Activated T-helper 17 cell treated with anti-CD3 and anti-CD28 coated beads, Interleukin-2, amount 50 U/mL, for 72 hours (primary cell): Measurements from ENCODE around the gene PTPRN2. TPM values are rescaled to one million over a fixed set of nuclear protein-coding genes. Genes with fewer than 3 reads are reported as not detected.

ENCODE experiments used
- ATAC-seq: fragments of 150-1000 bp; cut with Tn5 transposase; replicated peaks from 2 replicates; pipeline ENCODE4 v1.10.0; 2021; ENCODE audit warnings: mild to moderate bottlenecking, moderate library complexity
- H3K27ac Mint-ChIP-seq: one replicate; pipeline ENCODE4 v1.8.0; 2022; ENCODE audit warnings: mixed read lengths
- H3K27me3 Mint-ChIP-seq: one replicate; pipeline ENCODE4 v1.8.0; 2022; ENCODE audit warnings: mixed read lengths
- H3K36me3 Mint-ChIP-seq: one replicate; pipeline ENCODE4 v1.8.0; 2022; ENCODE audit warnings: low read depth, mild to moderate bottlenecking, mixed read lengths
- H3K4me1 Mint-ChIP-seq: one replicate; pipeline ENCODE4 v1.8.0; 2022; ENCODE audit warnings: mixed read lengths
- H3K4me3 Mint-ChIP-seq: one replicate; pipeline ENCODE4 v1.8.0; 2022; ENCODE audit warnings: mild to moderate bottlenecking, mixed read lengths
- H3K9me3 Mint-ChIP-seq: one replicate; pipeline ENCODE4 v1.8.0; 2022; ENCODE audit warnings: mixed read lengths
- total RNA-seq, 2 donors: library from RNA; stranded (reverse); gene quantifications; one replicate each; pipeline ENCODE4 v1.2.3, GENCODE V29; 2022

PTPRN2 gene
- total RNA-seq, 2 donors from 2014 or later = 0.48 to 1.4 TPM

GRCh38 chr7:158066085-158066484 lies 521.5 kb downstream of the PTPRN2 start:
- Mint-ChIP-seq H3K4me3 (no peak overlapping the region), H3K4me1 (no peaks in the 10 kb centered on the region), H3K36me3 (no peaks in the 10 kb centered on the region), H3K27me3 (peaks cover 5% of the 10 kb centered on the region), H3K27ac (no peak overlapping the region), H3K9me3 (no peaks in the 10 kb centered on the region)
- ATAC-seq = no peak

- Mint-ChIP-seq H3K4me1 (no peaks in the 10 kb centered on the region), H3K27ac (no peak overlapping the region), H3K4me3 (no peak overlapping the region), H3K27me3 (peaks cover 5% of the 10 kb centered on the region), H3K9me3 (no peaks in the 10 kb centered on the region), H3K36me3 (no peaks in the 10 kb centered on the region)
- no peak for ATAC-seq
Observed at GRCh38 chr7:158065340-158065739, 522.3 kb downstream of the PTPRN2 start.

- H3K36me3 Mint-ChIP-seq = no peaks in the 10 kb centered on the region
- no peak overlapping the region for H3K4me3 Mint-ChIP-seq
- H3K4me1 Mint-ChIP-seq = no peaks in the 10 kb centered on the region
- no peaks in the 10 kb centered on the region for H3K9me3 Mint-ChIP-seq
- H3K27me3 Mint-ChIP-seq = peaks cover 5% of the 10 kb centered on the region
- H3K27ac Mint-ChIP-seq = no peak overlapping the region
- no peak for ATAC-seq
Observed at GRCh38 chr7:158064631-158065030, 523.0 kb downstream of the PTPRN2 start.

- ATAC-seq = no peak
- no peaks in the 10 kb centered on the region for H3K9me3 Mint-ChIP-seq
- no peak overlapping the region for H3K4me3 Mint-ChIP-seq
- no peaks in the 10 kb centered on the region for H3K36me3 Mint-ChIP-seq
- H3K4me1 Mint-ChIP-seq = no peaks in the 10 kb centered on the region
- peaks cover 5% of the 10 kb centered on the region for H3K27me3 Mint-ChIP-seq
- no peak overlapping the region for H3K27ac Mint-ChIP-seq
Observed at GRCh38 chr7:158063850-158064610, 523.6 kb downstream of the PTPRN2 start.

GRCh38 chr7:158062661-158063060 lies 525.0 kb downstream of the PTPRN2 start:
- peaks cover 5% of the 10 kb centered on the region for H3K27me3 Mint-ChIP-seq
- no peak overlapping the region for H3K4me3 Mint-ChIP-seq
- no peaks in the 10 kb centered on the region for H3K4me1 Mint-ChIP-seq
- no peak overlapping the region for H3K27ac Mint-ChIP-seq
- no peaks in the 10 kb centered on the region for H3K9me3 Mint-ChIP-seq
- no peak for ATAC-seq
- no peaks in the 10 kb centered on the region for H3K36me3 Mint-ChIP-seq

GRCh38 chr7:158061884-158062656 lies 525.6 kb downstream of the PTPRN2 start:
- no peak overlapping the region for H3K4me3 Mint-ChIP-seq
- H3K27me3 Mint-ChIP-seq = peaks cover 5% of the 10 kb centered on the region
- no peak for ATAC-seq
- H3K27ac Mint-ChIP-seq = no peak overlapping the region
- no peaks in the 10 kb centered on the region for H3K4me1 Mint-ChIP-seq
- H3K9me3 Mint-ChIP-seq = no peaks in the 10 kb centered on the region
- H3K36me3 Mint-ChIP-seq = no peaks in the 10 kb centered on the region

- Mint-ChIP-seq H3K36me3 (no peaks in the 10 kb centered on the region), H3K9me3 (no peaks in the 10 kb centered on the region), H3K4me3 (no peak overlapping the region), H3K27me3 (no peaks in the 10 kb centered on the region), H3K4me1 (no peaks in the 10 kb centered on the region), H3K27ac (no peak overlapping the region)
- ATAC-seq = no peak
Observed at GRCh38 chr7:158061026-158061630, 526.5 kb downstream of the PTPRN2 start.

GRCh38 chr7:158060216-158060615 lies 527.4 kb downstream of the PTPRN2 start:
- Mint-ChIP-seq H3K27me3 (no peaks in the 10 kb centered on the region), H3K4me3 (no peak overlapping the region), H3K27ac (no peak overlapping the region), H3K9me3 (no peaks in the 10 kb centered on the region), H3K4me1 (no peaks in the 10 kb centered on the region), H3K36me3 (no peaks in the 10 kb centered on the region)
- ATAC-seq = no peak

- H3K27ac Mint-ChIP-seq = no peak overlapping the region
- no peaks in the 10 kb centered on the region for H3K27me3 Mint-ChIP-seq
- no peaks in the 10 kb centered on the region for H3K9me3 Mint-ChIP-seq
- H3K4me3 Mint-ChIP-seq = no peak overlapping the region
- H3K4me1 Mint-ChIP-seq = no peaks in the 10 kb centered on the region
- H3K36me3 Mint-ChIP-seq = no peaks in the 10 kb centered on the region
- ATAC-seq = no peak
Observed at GRCh38 chr7:158057446-158057845, 530.2 kb downstream of the PTPRN2 start.

- no peaks in the 10 kb centered on the region for H3K36me3 Mint-ChIP-seq
- H3K4me3 Mint-ChIP-seq = no peak overlapping the region
- no peaks in the 10 kb centered on the region for H3K9me3 Mint-ChIP-seq
- H3K27me3 Mint-ChIP-seq = peaks cover 2% of the 10 kb centered on the region
- no peaks in the 10 kb centered on the region for H3K4me1 Mint-ChIP-seq
- ATAC-seq = no peak
- no peak overlapping the region for H3K27ac Mint-ChIP-seq
Observed at GRCh38 chr7:158056761-158057160, 530.9 kb downstream of the PTPRN2 start.

GRCh38 chr7:158055726-158056510 lies 531.7 kb downstream of the PTPRN2 start:
- Mint-ChIP-seq H3K4me3 (no peak overlapping the region), H3K36me3 (no peaks in the 10 kb centered on the region)
- no peak for ATAC-seq

GRCh38 chr7:158054611-158055010 lies 533.0 kb downstream of the PTPRN2 start:
- no peak overlapping the region for H3K27ac Mint-ChIP-seq
- H3K4me1 Mint-ChIP-seq = no peaks in the 10 kb centered on the region
- no peaks in the 10 kb centered on the region for H3K9me3 Mint-ChIP-seq
- H3K27me3 Mint-ChIP-seq = peaks cover 2% of the 10 kb centered on the region
- no peaks in the 10 kb centered on the region for H3K36me3 Mint-ChIP-seq
- ATAC-seq = no peak
- H3K4me3 Mint-ChIP-seq = no peak overlapping the region

More at GRCh38 chr7:158055726-158056510, 531.7 kb downstream of the PTPRN2 start:
- H3K9me3 Mint-ChIP-seq = no peaks in the 10 kb centered on the region
- peaks cover 2% of the 10 kb centered on the region for H3K27me3 Mint-ChIP-seq
- no peaks in the 10 kb centered on the region for H3K4me1 Mint-ChIP-seq
- no peak overlapping the region for H3K27ac Mint-ChIP-seq

- no peaks in the 10 kb centered on the region for H3K36me3 Mint-ChIP-seq
- H3K4me3 Mint-ChIP-seq = no peak overlapping the region
- no peaks in the 10 kb centered on the region for H3K9me3 Mint-ChIP-seq
- ATAC-seq = no peak
- H3K27me3 Mint-ChIP-seq = peaks cover 2% of the 10 kb centered on the region
- H3K4me1 Mint-ChIP-seq = no peaks in the 10 kb centered on the region
- H3K27ac Mint-ChIP-seq = no peak overlapping the region
Observed at GRCh38 chr7:158054081-158054480, 533.5 kb downstream of the PTPRN2 start.

- Mint-ChIP-seq H3K9me3 (no peaks in the 10 kb centered on the region), H3K4me3 (no peak overlapping the region), H3K4me1 (no peaks in the 10 kb centered on the region), H3K36me3 (no peaks in the 10 kb centered on the region), H3K27ac (no peak overlapping the region), H3K27me3 (peaks cover 2% of the 10 kb centered on the region)
- ATAC-seq = no peak
Observed at GRCh38 chr7:158053183-158053915, 534.3 kb downstream of the PTPRN2 start.
